Esophagus muscularis mucosa (tissue), 3 donors: ENCODE measurements around the gene EXD1.

ENCODE experiments used
- CTCF ChIP-seq, 3 experiments: fragments of 200-600 bp in 2 of 3; fragments of 450-650 bp in 1 of 3; sonication (generic) in 2 of 3; IDR thresholded peaks; one replicate each; pipeline ENCODE4 v1.5.1; 2017 to 2019; ENCODE audit warnings: antibody characterized with exemption in 3 of 3, mild to moderate bottlenecking in 2 of 3, moderate library complexity in 1 of 3
- POLR2A ChIP-seq: fragments of 450-650 bp; IDR thresholded peaks from one replicate; pipeline ENCODE4 v1.6.1; 2017; ENCODE audit warnings: antibody characterized with exemption, moderate library complexity, mild to moderate bottlenecking, low read depth
- POLR2AphosphoS5 ChIP-seq, 2 donors: sonication (generic); formaldehyde crosslinking; IDR thresholded peaks; one replicate each; pipeline ENCODE4 v1.6.1; 2017; ENCODE audit warnings: antibody characterized with exemption in 2 of 2

- no peak for TF ChIP-seq POLR2A
- TF ChIP-seq POLR2AphosphoS5 (IDR thresholded peaks at IDR 0.05), result no peak
- TF ChIP-seq CTCF (IDR thresholded peaks at IDR 0.05), result no peak
These were observed 82.5 kb downstream of the EXD1 start for GRCh38 chr15:41148065-41148464.
